Activated CD4-positive, alpha-beta T cell treated with anti-CD3 and anti-CD28 coated beads, Interleukin-2, amount 50 U/mL, for 4 hours (primary cell): ENCODE data around the gene SNTA1.
"Not testable (repeated sequence)": the region's sequence is repeated elsewhere in the genome, so short reads cannot be mapped to it uniquely, and the experiment has no call there.

ENCODE experiments used
- DNase-seq, 2 experiments: peaks; one replicate each; pipeline ENCODE4 v3.0.0-alpha.2; 2020

Gene SNTA1

GRCh38 chr20:33391722-33392415 is 51.7 kb downstream of the SNTA1 start:
- no peak for DNase-seq

- DNase-seq, result not testable (repeated sequence)
Measured at GRCh38 chr20:33389326-33389725, 54.2 kb downstream of the SNTA1 start.

- DNase-seq, result no peak
Measured at GRCh38 chr20:33388268-33388667, 55.3 kb downstream of the SNTA1 start.

GRCh38 chr20:33387177-33387576 is 56.4 kb downstream of the SNTA1 start:
- no peak for DNase-seq

GRCh38 chr20:33386673-33387072 is 56.9 kb downstream of the SNTA1 start:
- DNase-seq, result no peak

- DNase-seq, result no peak
Measured at GRCh38 chr20:33377366-33377765, 66.2 kb downstream of the SNTA1 start.

- DNase-seq, result no peak
Measured at GRCh38 chr20:33373735-33374605, 69.6 kb downstream of the SNTA1 start.

- DNase-seq, result no peak
Measured at GRCh38 chr20:33372993-33373441, 70.5 kb downstream of the SNTA1 start.

GRCh38 chr20:33370291-33370690 is 73.3 kb downstream of the SNTA1 start:
- DNase-seq, result peak; percentile 52 to 56

GRCh38 chr20:33362898-33363297 is 80.7 kb downstream of the SNTA1 start:
- no peak for DNase-seq

- no peak for DNase-seq
Measured at GRCh38 chr20:33359399-33360261, 83.9 kb downstream of the SNTA1 start.
